H1 (cell line): ENCODE results near the gene AP3D1.

Source experiments
- CTCF ChIP-seq, 3 experiments: IDR thresholded peaks; 1 replicate in 2 of 3; 2 replicates in 1 of 3; pipeline versions ENCODE4 v1.5.1 to v1.6.1; 2011; ENCODE audit warnings: low read length in 3 of 3, mild to moderate bottlenecking in 3 of 3, inconsistent platforms in 2 of 3, low read depth in 1 of 3, moderate library complexity in 1 of 3; ENCODE audit not compliant: insufficient read depth in 1 of 3; ENCODE audit errors: control extremely low read depth in 1 of 3
- EZH2 ChIP-seq: fragments of 200-600 bp; sonication (generic); IDR thresholded peaks from 2 replicates; pipeline ENCODE4 v1.7.1; 2012; ENCODE audit warnings: low read depth, mild to moderate bottlenecking, moderate library complexity, low read length, inconsistent platforms; ENCODE audit not compliant: severe bottlenecking
- HDAC2 ChIP-seq, 2 experiments: fragments of 300-600 bp in 1 of 2; sonication (generic) in 1 of 2; IDR thresholded peaks; 2 replicates each; pipeline ENCODE4 v1.6.1; 2011 to 2012; ENCODE audit warnings: low read depth in 2 of 2, low read length in 2 of 2, mild to moderate bottlenecking in 2 of 2, moderate library complexity in 2 of 2, borderline replicate concordance in 1 of 2, inconsistent platforms in 1 of 2
- MAFK ChIP-seq: IDR thresholded peaks from 2 replicates; pipeline ENCODE4 v1.6.1; 2012; ENCODE audit warnings: low read depth, mild to moderate bottlenecking, improper control_type of control experiment, low read length
- POLR2AphosphoS5 ChIP-seq: IDR thresholded peaks from 2 replicates; pipeline ENCODE4 v1.6.1; 2011; ENCODE audit warnings: low read depth, low read length
- RAD21 ChIP-seq, 2 experiments: IDR thresholded peaks in 1 of 2; conservative IDR thresholded peaks in 1 of 2; 2 replicates each; pipeline ENCODE4 v1.6.1; 2011; ENCODE audit warnings: low read depth in 2 of 2, low read length in 2 of 2, improper control_type of control experiment in 1 of 2, inconsistent platforms in 1 of 2, mild to moderate bottlenecking in 1 of 2, moderate library complexity in 1 of 2
- SP1 ChIP-seq: IDR thresholded peaks from 2 replicates; pipeline ENCODE4 v1.6.1; 2011; ENCODE audit warnings: low read depth, low read length

- TF ChIP-seq SP1 (no peak), CTCF (IDR thresholded peaks at IDR 0.05; ENCODE audit: control extremely low read depth in 1 of 3, insufficient read depth in 1 of 3, low read depth in 1 of 3, low read length in 3 of 3) (no peak), HDAC2 (IDR thresholded peaks at IDR 0.05; ENCODE audit: borderline replicate concordance in 1 of 2, low read depth in 2 of 2, low read length in 2 of 2) (no peak), RAD21 (IDR thresholded peaks at IDR 0.05 in 1 of 2, conservative IDR thresholded peaks at IDR 0.05 in 1 of 2; ENCODE audit: low read depth in 2 of 2, low read length in 2 of 2) (no peak), MAFK (no peak), POLR2AphosphoS5 (no peak), EZH2 (no peak)
Observed at GRCh38 chr19:2080336-2080988, 70.9 kb downstream of the AP3D1 start.
